Measurements from ENCODE around the gene TFF3. TPM values are rescaled to one million over a fixed set of nuclear protein-coding genes. Genes with fewer than 3 reads are reported as not detected.

The TFF3 gene, protein sequence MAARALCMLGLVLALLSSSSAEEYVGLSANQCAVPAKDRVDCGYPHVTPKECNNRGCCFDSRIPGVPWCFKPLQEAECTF
- total RNA-seq, result 0.21 TPM in 1 of 2 replicates, not detected in the other

DNA sequence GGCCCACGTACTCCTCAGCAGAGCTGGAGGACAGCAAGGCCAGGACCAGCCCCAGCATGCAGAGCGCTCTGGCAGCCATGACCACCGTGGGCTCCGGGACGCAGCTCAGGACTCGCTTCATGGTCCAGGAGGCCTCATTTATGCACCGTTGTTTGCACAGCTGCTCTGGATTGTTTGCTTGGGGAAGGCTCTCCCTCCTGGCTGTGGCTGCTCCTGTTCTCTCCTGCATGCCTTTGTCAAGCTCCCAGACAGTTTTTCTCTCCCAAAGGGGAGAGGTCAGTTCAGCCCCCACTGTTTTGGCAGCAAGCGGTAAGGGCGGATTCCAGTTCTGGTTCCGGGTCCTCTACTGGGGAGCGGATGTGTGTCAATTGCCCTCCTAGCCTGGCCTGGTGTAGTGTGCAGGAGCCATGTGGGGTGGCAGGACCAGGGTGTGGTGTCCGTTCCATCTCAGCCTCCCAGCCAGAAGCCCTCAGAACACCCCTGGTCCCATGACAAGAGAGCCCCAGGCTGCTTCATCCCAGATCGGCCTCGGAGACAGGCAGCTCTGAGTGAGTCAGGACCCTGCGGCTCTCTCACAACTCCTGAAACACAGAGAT is at the start of gene TFF3:
TFF3 (minus strand) TSS at position 114 of the 596 bp plus-strand sequence; CDS start at position 79, 35 bp downstream.

DNA sequence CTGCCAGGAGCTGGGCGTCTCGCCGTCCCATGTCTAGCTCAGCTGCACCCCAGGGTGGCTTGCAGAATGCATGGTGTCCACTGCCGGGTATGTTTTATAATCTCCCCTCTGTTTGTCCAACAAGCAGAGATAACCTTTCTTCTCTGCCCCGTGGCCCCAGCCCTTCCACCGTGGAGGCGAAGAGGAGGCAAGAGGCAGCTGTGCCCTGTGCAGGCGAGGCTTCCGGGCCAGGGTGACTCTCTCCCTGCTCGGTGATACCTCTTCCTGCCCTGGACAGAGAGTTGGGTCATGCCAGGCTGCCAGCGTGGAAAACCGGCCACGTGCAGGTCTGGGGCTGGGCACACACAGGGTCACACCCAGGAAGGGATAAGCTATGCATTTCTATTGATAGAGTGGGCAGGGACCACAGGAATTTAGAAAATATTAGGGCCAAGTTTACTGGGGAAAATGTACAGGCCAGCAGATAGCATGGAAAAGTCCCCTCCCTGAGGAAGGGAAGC is 35.8 kb upstream of the TFF3 start, which contains the start of gene TFF2:
TFF2 (minus strand) TSS at position 68 of the 500 bp plus-strand sequence; CDS start at position 31, 37 bp downstream.

Other genes starting within 250 kb of the TFF3 start
- gene UMODL1, start 244.1 kb downstream of the TFF3 start, total RNA-seq, result 0.07 TPM in 1 of 2 replicates, not detected in the other
- gene ABCG1, start 96.3 kb downstream of the TFF3 start, total RNA-seq, result 32.0 and 81.0 TPM in 2 replicates
- gene TFF2, start 35.6 kb upstream of the TFF3 start, total RNA-seq, result not detected in 2 replicates
- gene TFF1, start 51.1 kb upstream of the TFF3 start, total RNA-seq, result not detected in 2 replicates
- gene TMPRSS3, start 80.6 kb upstream of the TFF3 start, total RNA-seq, result 0.07 TPM in 1 of 2 replicates, not detected in the other
- not detected in 2 replicates for gene UBASH3A, start 88.5 kb upstream of the TFF3 start, total RNA-seq
- 0.34 and 0.36 TPM in 2 replicates for gene RSPH1, start 180.8 kb upstream of the TFF3 start, total RNA-seq
- gene SLC37A1, start 198.4 kb upstream of the TFF3 start, total RNA-seq, result 9.2 and 21.1 TPM in 2 replicates

Data from nasal cavity respiratory epithelium epithelial cell of viscerocranial mucosa (primary cell).